GM06990 (cell line): Measurements from ENCODE around the gene MBD2.

Source experiments
- DNase-seq: peaks from one replicate; pipeline ENCODE4 v3.0.0-alpha.2; 2011; ENCODE audit not compliant: insufficient read length; ENCODE audit errors: extremely low read depth
- H3K27me3 ChIP-seq: replicated peaks from 2 replicates; pipeline ENCODE4 v1.6.0; 2011; ENCODE audit warnings: low read length; ENCODE audit not compliant: control insufficient read depth, insufficient read depth
- H3K36me3 ChIP-seq: 2 replicates; pipeline ENCODE4 v1.5.1; 2011; ENCODE audit warnings: low read length; ENCODE audit not compliant: control insufficient read depth, insufficient read depth
- H3K4me3 ChIP-seq: replicated peaks from 2 replicates; pipeline ENCODE4 v1.5.1; 2011; ENCODE audit warnings: low read depth, mild to moderate bottlenecking, control low read depth, low read length
- TF ChIP-seq, protein P1 (sequence below): IDR thresholded peaks from 2 replicates; pipeline ENCODE4 v1.5.1; 2011; ENCODE audit warnings: low read length, control low read depth, mild to moderate bottlenecking, inconsistent platforms; ENCODE audit not compliant: insufficient read depth, poor library complexity, severe bottlenecking

MBD2 gene

DNA sequence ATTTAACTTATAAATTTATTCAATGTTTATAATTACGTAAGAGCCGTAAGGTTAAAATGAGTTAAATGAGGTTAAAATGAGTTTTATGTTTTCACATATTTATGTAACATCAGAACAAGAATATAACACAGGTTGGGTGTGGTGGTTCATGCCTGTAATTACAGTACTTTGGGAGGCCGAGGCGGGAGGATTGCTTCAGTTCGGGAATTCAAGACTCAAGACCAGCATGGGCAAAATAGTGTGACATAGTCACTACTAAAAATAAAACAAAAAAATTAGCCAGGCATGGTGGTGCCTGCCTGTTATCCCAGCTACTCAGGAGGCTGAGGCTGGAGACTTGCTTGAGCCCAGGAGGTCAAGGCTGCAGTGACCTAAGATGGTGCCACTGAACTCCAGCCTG, 9.3 kb upstream of the MBD2 start:
- TF ChIP-seq, protein P1, sequence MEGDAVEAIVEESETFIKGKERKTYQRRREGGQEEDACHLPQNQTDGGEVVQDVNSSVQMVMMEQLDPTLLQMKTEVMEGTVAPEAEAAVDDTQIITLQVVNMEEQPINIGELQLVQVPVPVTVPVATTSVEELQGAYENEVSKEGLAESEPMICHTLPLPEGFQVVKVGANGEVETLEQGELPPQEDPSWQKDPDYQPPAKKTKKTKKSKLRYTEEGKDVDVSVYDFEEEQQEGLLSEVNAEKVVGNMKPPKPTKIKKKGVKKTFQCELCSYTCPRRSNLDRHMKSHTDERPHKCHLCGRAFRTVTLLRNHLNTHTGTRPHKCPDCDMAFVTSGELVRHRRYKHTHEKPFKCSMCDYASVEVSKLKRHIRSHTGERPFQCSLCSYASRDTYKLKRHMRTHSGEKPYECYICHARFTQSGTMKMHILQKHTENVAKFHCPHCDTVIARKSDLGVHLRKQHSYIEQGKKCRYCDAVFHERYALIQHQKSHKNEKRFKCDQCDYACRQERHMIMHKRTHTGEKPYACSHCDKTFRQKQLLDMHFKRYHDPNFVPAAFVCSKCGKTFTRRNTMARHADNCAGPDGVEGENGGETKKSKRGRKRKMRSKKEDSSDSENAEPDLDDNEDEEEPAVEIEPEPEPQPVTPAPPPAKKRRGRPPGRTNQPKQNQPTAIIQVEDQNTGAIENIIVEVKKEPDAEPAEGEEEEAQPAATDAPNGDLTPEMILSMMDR, result no peak
- H3K4me3 ChIP-seq, result no peak overlapping the region
- H3K36me3 ChIP-seq, result no peaks in the 10 kb centered on the region
- no peak for DNase-seq
- no peaks in the 10 kb centered on the region for H3K27me3 ChIP-seq

GRCh38 chr18:54233228-54233625, 8.8 kb upstream of the MBD2 start:
- TF ChIP-seq, protein P1, result no peak
- Histone ChIP-seq H3K4me3 (no peak overlapping the region), H3K27me3 (no peaks in the 10 kb centered on the region), H3K36me3 (no peaks in the 10 kb centered on the region)
- DNase-seq, result no peak

DNA sequence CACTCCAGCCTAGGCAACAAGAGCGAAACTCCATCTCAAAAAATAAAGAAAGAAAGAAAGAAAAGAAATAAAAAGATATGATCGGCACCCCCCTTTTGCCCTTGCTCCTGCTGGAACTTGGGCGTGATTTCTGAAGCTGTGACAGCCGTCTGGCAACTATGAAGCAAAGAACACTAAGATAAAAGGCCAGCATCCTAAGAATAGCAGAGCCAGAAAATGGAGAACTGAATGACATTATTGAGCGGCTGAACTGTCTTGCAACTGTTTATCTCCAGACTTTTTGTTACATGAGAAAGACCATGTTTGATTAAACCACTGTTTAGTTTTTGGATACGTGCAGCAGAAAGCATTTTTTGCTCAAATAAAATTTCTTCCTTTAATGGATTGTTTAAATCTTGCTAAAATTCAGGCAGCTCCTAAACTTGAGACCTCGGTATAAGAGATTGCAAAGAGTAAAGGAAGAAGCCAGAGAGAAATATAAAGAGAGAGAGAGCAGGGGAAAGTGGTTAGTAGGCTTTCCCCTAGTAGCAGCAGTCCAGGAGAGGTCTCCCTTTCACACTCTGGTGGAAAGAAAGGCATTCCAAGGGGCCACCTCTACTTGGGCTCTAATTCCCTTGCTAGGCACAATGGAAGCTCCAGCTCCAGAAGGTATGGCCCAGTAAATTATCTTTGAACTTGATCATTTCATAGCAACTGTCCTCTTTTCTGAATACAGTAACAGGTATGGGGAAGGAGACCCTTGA, 8.2 kb upstream of the MBD2 start:
- TF ChIP-seq, protein P1, result no peak

GRCh38 chr18:54229421-54230059, 5.1 kb upstream of the MBD2 start:
- DNase-seq, result no peak
- TF ChIP-seq, protein P1, result no peak

More for the DNA sequence above, 8.2 kb upstream of the MBD2 start:
- H3K4me3 ChIP-seq, result no peak overlapping the region
- H3K27me3 ChIP-seq, result no peaks in the 10 kb centered on the region
- DNase-seq, result no peak
- H3K36me3 ChIP-seq, result no peaks in the 10 kb centered on the region

GRCh38 chr18:54228364-54228763, 3.9 kb upstream of the MBD2 start:
- H3K36me3 ChIP-seq, result no peaks in the 10 kb centered on the region
- no peaks in the 10 kb centered on the region for H3K27me3 ChIP-seq
- TF ChIP-seq, protein P1, result no peak
- no peak overlapping the region for H3K4me3 ChIP-seq
- no peak for DNase-seq

More at GRCh38 chr18:54229421-54230059, 5.1 kb upstream of the MBD2 start:
- H3K4me3 ChIP-seq, result no peak overlapping the region
- no peaks in the 10 kb centered on the region for H3K36me3 ChIP-seq
- H3K27me3 ChIP-seq, result no peaks in the 10 kb centered on the region
